GM12874 (cell line): ENCODE data around the gene PPARD.

ENCODE experiments used
- TF ChIP-seq, protein P1 (sequence below): IDR thresholded peaks from 2 replicates; pipeline ENCODE4 v1.5.1; 2011; ENCODE audit warnings: low read depth, mild to moderate bottlenecking, control low read depth, low read length, moderate library complexity; ENCODE audit not compliant: insufficient read depth

PPARD gene

DNA sequence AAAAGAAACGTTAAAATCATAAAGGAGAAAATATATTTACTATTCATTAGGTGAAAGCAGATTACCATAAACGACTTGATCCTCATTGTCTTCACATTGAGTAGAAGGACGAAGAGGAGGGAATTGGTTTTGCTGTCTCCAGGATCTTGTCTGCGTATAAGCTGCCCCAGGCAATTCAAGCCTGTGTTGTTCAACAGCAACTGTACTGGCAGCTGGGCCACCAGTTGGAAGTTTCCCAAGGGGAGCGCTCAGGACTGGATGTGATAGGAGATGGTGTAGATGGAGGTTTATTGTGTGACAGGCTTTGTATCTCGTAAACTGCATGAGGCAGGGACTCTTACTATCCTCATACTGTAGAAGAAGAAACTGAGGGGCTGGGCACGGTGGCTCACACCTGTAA is 105.8 kb downstream of the PPARD start:
- TF ChIP-seq, protein P1, sequence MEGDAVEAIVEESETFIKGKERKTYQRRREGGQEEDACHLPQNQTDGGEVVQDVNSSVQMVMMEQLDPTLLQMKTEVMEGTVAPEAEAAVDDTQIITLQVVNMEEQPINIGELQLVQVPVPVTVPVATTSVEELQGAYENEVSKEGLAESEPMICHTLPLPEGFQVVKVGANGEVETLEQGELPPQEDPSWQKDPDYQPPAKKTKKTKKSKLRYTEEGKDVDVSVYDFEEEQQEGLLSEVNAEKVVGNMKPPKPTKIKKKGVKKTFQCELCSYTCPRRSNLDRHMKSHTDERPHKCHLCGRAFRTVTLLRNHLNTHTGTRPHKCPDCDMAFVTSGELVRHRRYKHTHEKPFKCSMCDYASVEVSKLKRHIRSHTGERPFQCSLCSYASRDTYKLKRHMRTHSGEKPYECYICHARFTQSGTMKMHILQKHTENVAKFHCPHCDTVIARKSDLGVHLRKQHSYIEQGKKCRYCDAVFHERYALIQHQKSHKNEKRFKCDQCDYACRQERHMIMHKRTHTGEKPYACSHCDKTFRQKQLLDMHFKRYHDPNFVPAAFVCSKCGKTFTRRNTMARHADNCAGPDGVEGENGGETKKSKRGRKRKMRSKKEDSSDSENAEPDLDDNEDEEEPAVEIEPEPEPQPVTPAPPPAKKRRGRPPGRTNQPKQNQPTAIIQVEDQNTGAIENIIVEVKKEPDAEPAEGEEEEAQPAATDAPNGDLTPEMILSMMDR = no peak

DNA sequence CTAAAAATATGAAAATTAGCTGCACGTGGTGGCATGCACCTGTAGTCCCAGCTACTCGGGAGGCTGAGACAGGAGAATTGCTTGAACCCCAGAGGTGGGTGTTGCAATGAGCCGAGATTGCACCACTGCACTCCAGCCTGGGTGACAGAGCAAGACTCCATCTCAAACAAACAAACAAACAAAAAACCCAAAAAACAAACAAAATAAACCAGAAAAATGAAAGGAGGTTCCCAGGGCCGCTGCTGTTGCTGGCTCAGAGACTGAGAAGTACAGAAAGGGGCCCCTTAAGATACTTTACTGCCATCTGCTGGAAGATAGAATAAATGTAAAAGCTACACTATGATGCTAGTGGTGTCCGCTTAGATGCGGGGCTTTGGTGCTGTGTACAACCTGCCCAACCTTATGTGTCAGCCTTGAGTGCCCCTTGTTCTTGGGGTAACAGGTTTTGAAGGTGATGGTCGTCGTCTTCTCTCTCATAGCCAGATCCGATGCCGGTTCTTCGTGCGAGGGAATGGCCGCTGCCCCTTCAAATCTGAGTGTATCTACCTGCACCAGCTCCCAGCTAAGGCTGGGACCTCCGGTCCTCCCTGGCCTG is 107.0 kb downstream of the PPARD start:
- TF ChIP-seq, protein P1 = peak; percentile 47

DNA sequence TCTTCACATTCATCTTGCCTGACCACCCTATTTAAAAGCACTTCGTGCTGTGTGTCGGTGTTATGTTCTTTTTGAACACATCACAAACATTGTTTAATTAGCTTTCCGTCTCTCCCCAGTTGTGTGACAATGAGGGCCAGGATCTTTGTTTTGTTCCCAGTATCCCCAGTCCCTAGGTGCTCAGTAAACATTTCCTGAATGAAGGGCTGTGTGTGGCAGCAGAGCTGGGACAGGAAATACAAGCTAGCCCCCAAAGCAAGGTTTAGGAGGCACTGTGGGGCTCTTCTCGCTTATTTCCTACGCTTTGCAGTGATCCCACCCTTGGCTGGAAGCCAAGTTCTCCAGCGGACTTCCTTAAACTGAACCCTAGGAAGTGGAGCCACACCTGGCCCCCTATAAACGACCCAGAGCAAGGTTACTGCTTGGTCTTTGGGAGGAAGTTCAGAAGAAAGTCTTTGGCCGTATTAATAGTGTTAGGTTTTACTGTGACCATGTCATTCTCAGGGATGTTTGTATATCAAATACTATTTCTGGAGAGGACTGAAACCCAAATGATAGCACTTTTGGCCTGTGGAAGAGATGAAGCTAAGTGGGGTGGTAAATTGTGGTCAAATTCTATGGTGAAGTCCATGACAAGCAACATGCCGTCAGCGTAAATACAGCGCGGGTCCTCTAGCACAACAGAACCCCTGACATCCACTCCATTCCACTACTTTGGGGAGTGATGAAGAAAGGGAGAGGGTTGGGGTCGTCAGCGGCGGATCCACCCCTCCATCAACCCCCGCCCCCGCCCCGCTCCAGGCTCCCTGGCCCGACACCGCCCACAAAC is 109.2 kb downstream of the PPARD start:
- TF ChIP-seq, protein P1 = no peak

DNA sequence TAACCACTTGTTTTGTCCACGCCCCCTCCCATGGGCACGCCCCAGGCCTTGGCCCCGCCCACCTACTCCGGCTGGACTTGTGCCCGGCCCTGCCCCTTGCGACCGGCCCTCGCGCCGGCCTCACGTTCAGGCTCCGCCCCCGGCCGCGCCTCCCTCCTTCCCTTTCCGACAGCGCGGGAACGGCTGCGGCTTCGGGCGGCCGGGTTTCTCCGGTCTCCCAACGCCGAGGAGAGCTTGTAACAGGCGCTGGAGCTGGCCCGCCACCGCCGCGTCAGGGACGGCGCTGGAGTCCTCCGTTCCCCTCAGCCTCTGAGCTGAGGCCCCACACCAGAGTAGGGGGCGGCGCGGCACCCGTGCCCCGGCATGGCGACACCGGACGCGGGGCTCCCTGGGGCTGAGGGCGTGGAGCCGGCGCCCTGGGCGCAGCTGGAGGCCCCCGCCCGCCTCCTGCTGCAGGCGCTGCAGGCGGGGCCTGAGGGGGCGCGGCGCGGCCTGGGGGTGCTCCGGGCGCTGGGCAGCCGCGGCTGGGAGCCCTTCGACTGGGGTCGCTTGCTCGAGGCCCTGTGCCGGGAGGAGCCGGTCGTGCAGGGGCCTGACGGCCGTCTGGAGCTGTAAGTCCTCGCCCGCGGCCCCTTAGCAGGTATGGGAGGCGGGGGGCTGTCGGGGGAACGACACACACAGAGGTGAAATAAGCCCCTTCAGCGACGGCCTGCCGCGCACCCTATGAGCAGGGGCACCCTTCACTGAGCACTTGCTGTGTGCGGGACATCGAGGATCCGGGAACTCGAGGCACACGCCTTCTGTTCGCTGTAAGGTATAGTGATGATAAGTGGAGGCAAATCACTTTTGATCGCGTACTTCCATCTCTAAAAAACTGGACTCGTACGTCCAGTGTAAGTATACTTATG is 110.1 kb downstream of the PPARD start, which contains the start of gene FANCE:
Gene FANCE (plus strand): TSS at position 156 of the 908 bp plus-strand sequence. CDS start 208 bp downstream, at position 364.
- TF ChIP-seq, protein P1 = no peak

DNA sequence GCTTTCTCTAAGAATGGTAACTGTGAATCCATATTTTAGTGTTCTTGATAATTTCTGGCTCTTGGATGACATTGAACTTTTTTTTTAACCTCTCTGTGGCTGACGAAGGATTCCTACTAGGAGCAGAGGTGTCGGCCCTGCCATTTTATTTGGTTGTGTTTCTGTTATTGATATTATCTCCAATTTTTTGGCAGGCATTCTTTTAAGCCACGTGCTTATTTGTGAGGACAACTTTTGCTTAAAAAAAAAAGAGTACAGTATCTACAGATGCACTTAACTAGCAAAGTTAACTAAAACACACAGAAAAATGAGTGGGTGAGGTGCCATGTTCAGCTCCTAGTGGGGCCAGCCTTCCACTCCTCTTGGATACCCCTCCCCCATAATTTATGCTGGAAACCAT is 110.9 kb downstream of the PPARD start:
- TF ChIP-seq, protein P1 = no peak

DNA sequence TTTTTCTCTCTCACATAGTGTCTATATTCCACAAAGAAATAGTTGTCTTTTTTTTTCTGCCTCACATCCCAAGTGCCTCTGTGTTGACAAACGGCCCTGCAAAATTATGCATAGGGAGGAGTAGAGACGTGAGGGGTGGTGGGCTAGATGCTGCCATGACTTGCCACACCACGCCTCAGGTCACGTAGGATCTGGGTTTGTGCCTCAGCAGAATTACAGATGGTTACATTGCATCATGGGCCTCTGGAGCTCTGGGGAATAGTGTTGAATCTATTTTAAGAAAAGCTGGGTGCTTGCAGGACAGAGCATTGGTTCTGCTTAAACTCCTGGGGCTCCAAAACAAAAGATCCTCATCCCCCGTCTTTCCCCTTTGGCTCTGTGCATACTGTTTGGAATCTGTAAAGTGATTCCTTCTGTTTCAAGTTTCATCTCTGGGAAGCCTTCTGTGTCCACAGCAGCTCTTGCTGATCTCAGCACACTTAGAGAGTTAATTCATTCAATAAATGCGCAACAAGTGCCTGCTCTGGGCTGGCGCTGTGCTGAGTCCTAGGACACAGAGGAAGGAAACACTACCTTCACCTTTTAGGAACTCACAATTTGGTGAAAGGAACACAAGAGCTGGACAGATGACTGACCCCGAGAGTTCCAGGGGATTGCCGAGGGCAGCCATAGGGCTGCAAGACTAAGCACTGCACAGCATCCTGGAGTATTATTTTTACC is 112.2 kb downstream of the PPARD start:
- TF ChIP-seq, protein P1 = no peak

DNA sequence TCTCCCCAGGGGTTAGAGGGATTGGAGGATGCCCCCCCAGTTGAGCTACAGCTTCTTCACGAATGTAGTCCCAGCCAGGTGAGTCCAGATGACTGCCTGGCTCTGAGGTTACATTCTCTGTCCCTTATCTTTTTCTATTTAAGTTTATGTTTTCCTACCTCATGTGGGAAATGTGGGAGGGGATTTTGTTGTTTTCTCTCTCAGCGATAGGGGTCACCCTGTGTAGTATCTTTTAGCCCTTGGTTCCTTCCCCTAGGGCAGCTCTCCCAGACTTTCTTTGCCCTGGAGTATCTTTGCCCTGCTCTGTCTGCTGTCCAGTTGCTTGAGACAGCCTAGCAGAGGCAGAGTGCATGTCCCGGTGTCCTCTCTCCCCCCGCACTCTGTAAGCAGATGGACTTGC is 115.5 kb downstream of the PPARD start:
- TF ChIP-seq, protein P1 = no peak
